ENCODE results near the gene DGCR8.

Gene DGCR8

DNA sequence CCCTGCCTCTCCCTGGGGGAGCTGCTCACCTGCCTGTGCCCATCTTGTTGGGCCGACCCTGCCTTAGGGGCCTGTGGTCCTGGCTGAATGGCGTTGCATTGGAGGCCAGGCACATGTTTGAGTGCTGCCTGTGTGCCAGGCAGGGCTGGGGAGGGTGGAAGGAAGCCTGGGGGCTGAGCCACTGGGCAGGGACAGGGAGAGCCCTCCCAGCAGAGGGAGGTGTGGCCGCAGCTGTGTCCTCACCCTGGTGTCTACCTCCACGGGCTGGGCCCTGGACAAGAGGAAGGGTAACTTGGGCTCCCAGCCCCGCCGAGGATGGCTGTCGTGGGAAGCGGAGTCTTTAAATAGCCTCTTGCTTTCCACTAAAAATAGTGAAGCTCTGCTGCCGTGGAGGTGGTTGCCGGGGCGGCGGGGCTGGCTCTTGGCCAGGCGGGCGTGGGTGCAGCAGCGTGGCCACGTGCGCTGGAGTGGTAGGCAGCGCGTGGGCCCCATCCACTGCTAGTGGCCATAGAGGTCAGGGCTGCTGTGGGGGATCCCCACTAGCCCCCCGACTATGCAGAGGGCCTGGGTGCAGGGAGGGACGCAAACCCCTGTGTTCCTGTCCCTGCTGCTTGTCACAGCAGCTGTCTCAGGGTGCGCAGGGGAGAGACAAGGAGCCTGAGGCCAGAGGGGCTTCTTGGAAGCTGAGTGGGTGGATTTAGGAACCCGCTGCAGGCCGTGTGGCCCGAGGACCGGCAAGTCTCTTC, 57.8 kb downstream of the DGCR8 start:
- DNase-seq (ENCODE audit: low read depth), result no peak

GRCh38 chr22:20138417-20138738, 58.3 kb downstream of the DGCR8 start:
- DNase-seq (ENCODE audit: low read depth), result no peak

GRCh38 chr22:20138868-20139267, 58.8 kb downstream of the DGCR8 start:
- DNase-seq (ENCODE audit: low read depth), result no peak

- DNase-seq (ENCODE audit: low read depth), result no peak
Observed at GRCh38 chr22:20139391-20140106, 59.5 kb downstream of the DGCR8 start.

- no peak for DNase-seq (ENCODE audit: low read depth)
Observed at GRCh38 chr22:20140107-20140445, 60.0 kb downstream of the DGCR8 start.

GRCh38 chr22:20140521-20140964, 60.5 kb downstream of the DGCR8 start:
- DNase-seq (ENCODE audit: low read depth), result no peak

DNA sequence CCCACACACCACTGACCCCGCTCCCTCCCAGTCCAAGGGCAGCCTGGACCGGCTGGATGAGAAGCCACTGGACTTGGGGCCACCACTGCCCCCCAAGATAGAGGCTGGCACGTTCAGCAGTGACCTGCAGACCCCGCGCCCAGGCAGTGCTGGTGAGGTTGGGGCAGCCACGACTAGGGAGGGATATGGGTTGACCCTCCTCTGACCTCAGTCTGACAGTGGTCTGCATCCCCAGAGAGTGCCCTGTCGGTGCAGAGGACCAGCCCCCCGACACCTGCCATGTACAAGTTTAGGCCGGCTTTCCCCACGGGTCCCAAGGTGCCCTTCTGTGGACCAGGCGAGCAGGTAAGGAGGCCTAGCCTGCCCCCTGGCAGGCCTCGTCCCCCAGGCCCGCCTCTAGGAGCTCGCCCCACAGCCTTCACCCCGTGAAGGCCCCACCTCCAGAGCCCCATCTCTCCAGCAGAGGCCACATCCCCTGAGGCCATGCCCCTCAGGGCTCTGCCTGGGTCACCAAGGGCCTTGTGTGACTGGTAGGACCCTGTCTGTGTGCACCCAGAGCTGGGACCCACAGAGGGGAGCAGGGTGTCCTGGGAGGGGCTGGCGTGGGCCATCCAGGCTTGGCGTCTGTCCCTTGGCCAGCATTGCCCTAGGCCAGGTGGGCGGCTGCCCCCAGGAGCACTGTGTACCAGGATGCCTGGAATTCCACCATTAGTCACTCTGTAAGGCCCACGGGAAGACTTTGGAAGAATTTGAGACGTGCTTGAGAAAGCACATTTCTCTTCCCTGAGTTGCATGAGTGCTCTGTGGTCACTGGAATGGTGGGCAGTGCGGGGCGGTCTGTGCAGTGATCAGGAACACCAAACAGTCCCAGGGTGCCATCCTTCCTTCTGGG, 61.4 kb downstream of the DGCR8 start:
- no peak for DNase-seq (ENCODE audit: low read depth)

- no peak for DNase-seq (ENCODE audit: low read depth)
Observed at GRCh38 chr22:20142711-20143621, 62.9 kb downstream of the DGCR8 start.

- DNase-seq (ENCODE audit: low read depth), result no peak
Observed at GRCh38 chr22:20143883-20144665, 64.0 kb downstream of the DGCR8 start.

- no peak for DNase-seq (ENCODE audit: low read depth)
Observed at GRCh38 chr22:20145206-20145831, 65.3 kb downstream of the DGCR8 start.

- no peak for DNase-seq (ENCODE audit: low read depth)
Observed at GRCh38 chr22:20145832-20146223, 65.8 kb downstream of the DGCR8 start.

GRCh38 chr22:20146777-20147176, 66.7 kb downstream of the DGCR8 start:
- DNase-seq (ENCODE audit: low read depth), result no peak

DNA sequence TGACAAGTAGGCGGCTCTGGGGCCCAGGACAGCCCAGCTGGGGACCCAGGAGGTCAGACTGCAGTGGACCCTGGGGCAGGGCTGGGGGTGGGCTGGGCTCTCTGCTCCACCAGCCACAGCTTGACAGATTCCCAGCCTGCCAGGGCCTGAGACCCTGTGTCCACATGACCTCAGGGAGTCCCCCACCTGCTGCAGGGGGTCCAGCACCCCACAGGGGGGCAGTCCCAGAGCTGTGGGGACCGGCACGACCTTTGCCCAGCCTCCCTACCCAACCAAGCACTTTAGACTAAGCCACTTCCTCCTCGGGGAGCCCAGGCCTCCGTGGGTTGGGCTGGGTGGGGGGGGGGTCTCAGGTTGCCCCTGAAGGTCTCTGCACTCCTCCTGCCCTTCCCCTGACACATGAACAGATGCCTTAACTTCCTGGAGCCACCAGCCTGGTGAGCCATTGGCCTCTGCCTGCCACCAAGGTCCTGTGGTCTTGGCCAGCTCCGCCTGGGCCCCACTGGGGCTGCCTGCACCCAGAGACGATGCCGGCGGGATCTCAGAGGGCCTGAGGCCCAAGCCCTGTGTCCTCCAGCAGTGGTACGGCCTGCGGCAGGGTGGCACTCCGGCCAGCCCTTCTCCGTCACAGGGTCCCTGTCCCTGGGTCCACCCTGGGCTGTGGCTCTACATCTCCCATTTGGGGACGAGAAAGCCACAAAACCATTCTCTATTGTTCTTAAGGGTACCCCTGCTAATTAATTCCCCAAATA, 67.4 kb downstream of the DGCR8 start:
- DNase-seq (ENCODE audit: low read depth), result no peak

GRCh38 chr22:20148414-20148813, 68.4 kb downstream of the DGCR8 start:
- DNase-seq (ENCODE audit: low read depth), result no peak

GRCh38 chr22:20149257-20150250, 69.5 kb downstream of the DGCR8 start:
- DNase-seq (ENCODE audit: low read depth), result no peak

DNA sequence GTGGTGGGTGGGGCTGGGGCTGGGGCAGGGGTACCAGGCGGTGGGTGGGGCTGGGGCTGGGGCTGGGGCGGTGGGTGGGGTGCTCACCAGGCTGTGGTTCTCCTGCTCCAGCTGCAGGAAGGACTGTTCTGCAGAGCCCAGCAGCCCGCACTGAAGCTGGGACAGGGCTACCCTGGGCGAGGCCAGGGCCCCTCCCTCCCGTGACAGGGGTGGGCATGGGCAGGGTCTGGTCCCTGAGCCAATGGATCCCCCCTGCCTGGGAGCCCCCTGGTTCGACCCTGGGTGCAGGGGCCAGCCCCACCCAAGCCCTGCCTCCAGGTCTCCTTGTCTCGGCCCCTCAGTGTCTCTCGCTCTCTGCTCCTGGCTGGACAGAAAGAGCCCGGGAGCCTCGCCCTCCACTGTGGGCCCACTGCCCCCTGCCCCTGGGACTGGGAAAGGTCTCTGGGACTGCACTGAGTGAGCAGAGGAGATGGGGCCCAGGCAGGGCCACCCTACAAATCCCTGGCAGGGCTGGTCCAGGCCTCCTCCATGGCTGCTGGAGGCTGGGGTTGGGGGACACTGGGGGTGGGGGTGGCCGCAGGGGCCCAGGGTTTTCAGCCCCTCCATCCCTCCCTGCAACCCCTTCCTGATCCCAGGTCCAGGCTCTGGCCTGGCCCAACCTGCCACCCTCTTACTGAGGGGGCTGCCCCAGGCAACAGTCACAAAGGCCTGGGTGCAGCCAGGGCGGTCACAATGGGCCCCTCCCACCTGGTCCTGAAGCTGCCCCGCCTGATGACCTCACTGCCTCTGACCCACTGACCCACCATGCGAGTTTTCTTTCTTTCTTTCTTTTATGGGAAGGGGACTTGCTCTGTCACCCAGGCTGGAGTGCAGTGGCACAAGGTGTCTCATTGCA, 70.6 kb downstream of the DGCR8 start, which contains the start of gene CCDC188:
TSS of gene CCDC188 (minus strand) at position 675 of the 895 bp plus-strand sequence. CDS start at position 606, 69 bp downstream.
- no peak for DNase-seq (ENCODE audit: low read depth)

- DNase-seq (ENCODE audit: low read depth), result no peak
Observed at GRCh38 chr22:20151276-20151588, 71.2 kb downstream of the DGCR8 start.
